K562 (cell line): ENCODE results near the gene ZAP70. TPM values are rescaled to one million over a fixed set of nuclear protein-coding genes. Genes with fewer than 3 reads are reported as not detected.

Source experiments
- SMAD2 ChIP-seq: fragments of 150-350 bp; IDR thresholded peaks from 2 replicates; pipeline ENCODE4 v1.6.1; 2014; ENCODE audit warnings: low read depth, mild to moderate bottlenecking, low read length
- ZBTB33 ChIP-seq: sonication (generic); formaldehyde crosslinking; IDR thresholded peaks from 2 replicates; pipeline ENCODE4 v1.8.1; 2023; ENCODE audit warnings: mild to moderate bottlenecking, missing genetic modification reagents
- polyA plus RNA-seq, 8 experiments: library from polyadenylated mRNA; depleted of rRNA in 4 of 8; stranded (reverse) in 5 of 8; unstranded in 3 of 8; fragments of >200 nt; fragmentation: Nextera tagmentation in 2 of 8; fragmentation: Illumina TruSeq in 1 of 8; extraction: Ambion mirVana in 2 of 8; extraction: Trizol in 1 of 8; gene quantifications; 2 replicates each; pipeline versions ENCODE4 v1.2.1 to v1.2.3, GENCODE V29; 2011 to 2014; ENCODE audit warnings: inconsistent platforms in 1 of 8, missing spikeins in 1 of 8
- total RNA-seq, 7 experiments: library from RNA; depleted of rRNA in 6 of 7; stranded (reverse); fragments of >200 nt in 6 of 7; fragmentation: Illumina TruSeq in 2 of 7; extraction: Trizol in 2 of 7; gene quantifications; 2 replicates each; pipeline versions ENCODE4 v1.2.1 to v1.2.3, GENCODE V29; 2011 to 2021; ENCODE audit warnings: low replicate concordance in 1 of 7
- TF ChIP-seq, protein P1 (sequence below): fragments of 150-350 bp; IDR thresholded peaks from 2 replicates; pipeline ENCODE4 v1.6.1; 2014; ENCODE audit warnings: low read depth, mild to moderate bottlenecking, low read length, borderline replicate concordance

ZAP70 gene
- total and polyA plus RNA-seq, 9 of the 15 experiments (the other 6 are each of a cell fraction or from before 2014, with no cell fraction given), result 0.06 to 0.80 (median 0.21) TPM; not detected in 1

DNA sequence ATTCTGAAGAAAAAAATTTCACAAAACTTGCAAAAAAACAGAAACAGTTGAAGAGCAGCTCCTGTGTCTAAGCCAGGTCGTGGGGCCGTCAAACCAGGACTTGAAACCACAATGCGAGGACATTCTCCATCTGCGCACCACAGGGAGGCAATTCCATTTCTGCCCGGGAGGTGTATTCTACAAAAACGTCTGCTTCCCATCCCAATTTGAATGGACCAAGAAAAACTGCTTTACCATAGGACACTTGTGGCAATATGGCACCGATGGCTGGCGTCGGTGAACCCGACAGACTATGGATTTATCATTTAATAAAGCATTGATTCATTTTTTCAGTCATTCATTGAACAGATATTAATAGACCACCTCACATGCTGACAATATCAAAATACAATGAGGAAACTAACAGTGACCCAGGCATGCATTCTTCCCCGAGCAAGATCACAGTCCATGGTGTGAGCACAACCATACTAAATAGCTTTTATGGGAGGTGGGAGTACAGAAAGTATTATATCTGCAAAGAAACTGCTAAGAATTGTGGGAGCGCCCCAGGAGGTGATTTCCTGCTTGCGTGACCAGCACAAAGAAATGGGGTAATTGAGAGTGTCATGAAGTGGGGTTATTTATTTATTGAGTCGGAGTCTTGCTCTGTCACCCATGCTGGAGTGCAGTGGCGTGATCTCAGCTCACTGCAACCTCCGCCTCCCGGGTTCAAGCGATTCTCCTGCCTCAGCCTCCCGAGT, 10.5 kb upstream of the ZAP70 start (continued):
- TF ChIP-seq, protein P1, sequence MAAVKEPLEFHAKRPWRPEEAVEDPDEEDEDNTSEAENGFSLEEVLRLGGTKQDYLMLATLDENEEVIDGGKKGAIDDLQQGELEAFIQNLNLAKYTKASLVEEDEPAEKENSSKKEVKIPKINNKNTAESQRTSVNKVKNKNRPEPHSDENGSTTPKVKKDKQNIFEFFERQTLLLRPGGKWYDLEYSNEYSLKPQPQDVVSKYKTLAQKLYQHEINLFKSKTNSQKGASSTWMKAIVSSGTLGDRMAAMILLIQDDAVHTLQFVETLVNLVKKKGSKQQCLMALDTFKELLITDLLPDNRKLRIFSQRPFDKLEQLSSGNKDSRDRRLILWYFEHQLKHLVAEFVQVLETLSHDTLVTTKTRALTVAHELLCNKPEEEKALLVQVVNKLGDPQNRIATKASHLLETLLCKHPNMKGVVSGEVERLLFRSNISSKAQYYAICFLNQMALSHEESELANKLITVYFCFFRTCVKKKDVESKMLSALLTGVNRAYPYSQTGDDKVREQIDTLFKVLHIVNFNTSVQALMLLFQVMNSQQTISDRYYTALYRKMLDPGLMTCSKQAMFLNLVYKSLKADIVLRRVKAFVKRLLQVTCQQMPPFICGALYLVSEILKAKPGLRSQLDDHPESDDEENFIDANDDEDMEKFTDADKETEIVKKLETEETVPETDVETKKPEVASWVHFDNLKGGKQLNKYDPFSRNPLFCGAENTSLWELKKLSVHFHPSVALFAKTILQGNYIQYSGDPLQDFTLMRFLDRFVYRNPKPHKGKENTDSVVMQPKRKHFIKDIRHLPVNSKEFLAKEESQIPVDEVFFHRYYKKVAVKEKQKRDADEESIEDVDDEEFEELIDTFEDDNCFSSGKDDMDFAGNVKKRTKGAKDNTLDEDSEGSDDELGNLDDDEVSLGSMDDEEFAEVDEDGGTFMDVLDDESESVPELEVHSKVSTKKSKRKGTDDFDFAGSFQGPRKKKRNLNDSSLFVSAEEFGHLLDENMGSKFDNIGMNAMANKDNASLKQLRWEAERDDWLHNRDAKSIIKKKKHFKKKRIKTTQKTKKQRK, result no peak
- TF ChIP-seq ZBTB33 (CRISPR knock-in tag) (no peak), SMAD2 (no peak)
- TF ChIP-seq, all 486 proteins: peak for 0
